A673 (cell line): ENCODE data around the gene LTBP2. TPM values are rescaled to one million over a fixed set of nuclear protein-coding genes. Genes with fewer than 3 reads are reported as not detected.
A peak's percentile ranks its signal among the peaks of the same experiment; 100 is the strongest.

Experiments
- BruUV-seq: library from RNA; stranded (reverse); fragments of 400-500 nt; replicated peaks from 2 replicates; lab custom pipeline; 2021; lab: Mats Ljungman, UMichigan
- CTCF ChIA-PET: fragments of 300-600 bp; sonication (Branson Sonifier 250); formaldehyde crosslinking; loops from one replicate; lab custom pipeline; 2022; ENCODE audit warnings: antibody characterized with exemption; lab: Charles Lee
- POLR2A ChIA-PET: fragments of 300-600 bp; sonication (Branson Sonifier 250); formaldehyde crosslinking; loops from one replicate; lab custom pipeline; 2022; ENCODE audit warnings: antibody characterized with exemption; ENCODE audit not compliant: low non-redundant PET; lab: Charles Lee
- DNase-seq: peaks from one replicate; pipeline ENCODE4 v3.0.0-alpha.2; 2015; ENCODE audit warnings: low spot score
- H3K27ac ChIP-seq: fragments of 200-600 bp; sonication (generic); 2 replicates; pipeline ENCODE4 v1.5.1; 2016; ENCODE audit warnings: mixed run types, low read depth, mild to moderate bottlenecking, mixed read lengths, antibody characterized with exemption, low read length; ENCODE audit not compliant: poor library complexity, severe bottlenecking
- H3K27me3 ChIP-seq: fragments of 200-600 bp; sonication (generic); replicated peaks from 2 replicates; pipeline ENCODE4 v1.6.1; 2017; ENCODE audit warnings: mixed run types, low read depth, mild to moderate bottlenecking, mixed read lengths, antibody characterized with exemption, low read length; ENCODE audit not compliant: insufficient read depth, poor library complexity
- H3K36me3 ChIP-seq: fragments of 200-600 bp; sonication (generic); 2 replicates; pipeline ENCODE4 v1.6.1; 2016; ENCODE audit warnings: mixed run types, mild to moderate bottlenecking, mixed read lengths, antibody characterized with exemption, low read length; ENCODE audit not compliant: insufficient read depth, poor library complexity, severe bottlenecking
- H3K4me1 ChIP-seq: fragments of 200-600 bp; sonication (generic); 2 replicates; pipeline ENCODE4 v1.6.1; 2017; ENCODE audit warnings: mixed run types, mild to moderate bottlenecking, mixed read lengths, antibody characterized with exemption, low read length; ENCODE audit not compliant: insufficient read depth, poor library complexity, severe bottlenecking
- H3K4me3 ChIP-seq: fragments of 200-600 bp; sonication (generic); 2 replicates; pipeline ENCODE4 v1.5.1; 2016; ENCODE audit warnings: low read depth, mixed run types, mild to moderate bottlenecking, mixed read lengths, low read length; ENCODE audit not compliant: poor library complexity, severe bottlenecking
- H3K9me3 ChIP-seq: fragments of 200-600 bp; sonication (generic); 2 replicates; pipeline ENCODE4 v1.6.1; 2016; ENCODE audit warnings: mixed run types, low read depth, mild to moderate bottlenecking, mixed read lengths, antibody characterized with exemption, low read length; ENCODE audit not compliant: poor library complexity, severe bottlenecking
- CTCF ChIP-seq: fragments of 300-800, 200-600 bp; sonication (generic); conservative IDR thresholded peaks from 2 replicates; pipeline ENCODE4 v1.5.1; 2017; ENCODE audit warnings: low read depth, mild to moderate bottlenecking, antibody characterized with exemption, low read length, moderate library complexity, mixed read lengths
- EZH2 ChIP-seq: fragments of 200-600 bp; sonication (generic); IDR thresholded peaks from 2 replicates; pipeline ENCODE4 v1.6.1; 2017; ENCODE audit warnings: borderline replicate concordance, low read depth, mild to moderate bottlenecking, mixed read lengths, antibody characterized with exemption, low read length; ENCODE audit not compliant: poor library complexity, severe bottlenecking
- intact Hi-C: fragments of 100-400 bp; cut with micrococcal nuclease; formaldehyde crosslinking; loops from one replicate; pipeline ENCODE4 v1.10.0; 2022; ENCODE audit not compliant: unreplicated experiment
- total RNA-seq: library from RNA; stranded (reverse); gene quantifications from 2 replicates; pipeline ENCODE4 v1.2.3, GENCODE V29; 2021

LTBP2 gene
- total RNA-seq, 1 experiment from 2014 or later: 0.26 TPM

- POLR2A ChIA-PET: no interaction called here
- TF ChIP-seq CTCF (no peak), EZH2 (no peak)
- no peak overlapping the region for H3K27ac ChIP-seq
- no peaks in the 10 kb centered on the region for H3K36me3 ChIP-seq
- no peaks in the 10 kb centered on the region for H3K27me3 ChIP-seq
- no TSS peak for BruUV-seq
- no peaks in the 10 kb centered on the region for H3K9me3 ChIP-seq
- no peak overlapping the region for H3K4me3 ChIP-seq
- peaks cover 21% of the 10 kb centered on the region for H3K4me1 ChIP-seq
- CTCF ChIA-PET: interaction anchor here (1.7 kb wide), 1 partner anchor 10 kb away, joined by 4 read pairs; no protein-coding TSS in a partner anchor
- peak; percentile 80 for DNase-seq
- intact Hi-C loops: no loop called here
Observed at GRCh38 chr14:74618078-74618952, 6.3 kb upstream of the LTBP2 start.

GRCh38 chr14:74616996-74617700 lies 5.1 kb upstream of the LTBP2 start:
- no TSS peak for BruUV-seq
- no peak overlapping the region for H3K27ac ChIP-seq
- H3K9me3 ChIP-seq: no peaks in the 10 kb centered on the region
- H3K4me1 ChIP-seq: peaks cover 22% of the 10 kb centered on the region
- H3K36me3 ChIP-seq: no peaks in the 10 kb centered on the region
- CTCF ChIA-PET: interaction anchor here (1.7 kb wide), 1 partner anchor 8 kb away, joined by 4 read pairs; no protein-coding TSS in a partner anchor
- no peak overlapping the region for H3K4me3 ChIP-seq
- intact Hi-C loops: no loop called here
- peaks cover 3% of the 10 kb centered on the region for H3K27me3 ChIP-seq
- DNase-seq: no peak
- POLR2A ChIA-PET: no interaction called here
- TF ChIP-seq EZH2: no peak
- TF ChIP-seq CTCF: no peak

- Histone ChIP-seq H3K36me3 (no peaks in the 10 kb centered on the region), H3K27ac (no peak overlapping the region), H3K27me3 (peaks cover 10% of the 10 kb centered on the region), H3K9me3 (no peaks in the 10 kb centered on the region), H3K4me3 (no peak overlapping the region), H3K4me1 (peaks cover 27% of the 10 kb centered on the region)
- no peak for TF ChIP-seq EZH2
- DNase-seq: peak; percentile 57
- ChIA-PET POLR2A (no interaction called here), CTCF (no interaction called here)
- intact Hi-C loops: no loop called here
- BruUV-seq: no TSS peak
Observed at GRCh38 chr14:74616507-74616906, 4.5 kb upstream of the LTBP2 start.
